Mesodermal cell (in vitro differentiated cells): Measurements from ENCODE around the gene TTC28.
A peak's percentile ranks its signal among the peaks of the same experiment; 100 is the strongest.

Experiments used
- H3K27ac ChIP-seq: 2 replicates; pipeline ENCODE4 v1.7.0; 2013; ENCODE audit warnings: mild to moderate bottlenecking, low read depth, low read length, moderate library complexity; ENCODE audit not compliant: severe bottlenecking
- H3K36me3 ChIP-seq: 2 replicates; pipeline ENCODE4 v1.7.1; 2013; ENCODE audit warnings: mild to moderate bottlenecking, low read length, moderate library complexity; ENCODE audit not compliant: control insufficient read depth, insufficient read depth
- H3K4me1 ChIP-seq: one replicate; pipeline ENCODE4 v1.7.1; 2013; ENCODE audit warnings: mild to moderate bottlenecking, low read length; ENCODE audit not compliant: insufficient read depth, control insufficient read depth, poor library complexity, severe bottlenecking
- H3K4me3 ChIP-seq: 2 replicates; pipeline ENCODE4 v1.7.0; 2013; ENCODE audit warnings: low read length, control low read depth, mild to moderate bottlenecking; ENCODE audit not compliant: insufficient read depth, poor library complexity, severe bottlenecking; ENCODE audit errors: extremely low read depth
- H3K9me3 ChIP-seq: 2 replicates; pipeline ENCODE4 v1.7.1; 2013; ENCODE audit warnings: mild to moderate bottlenecking, low read length, moderate library complexity; ENCODE audit not compliant: control insufficient read depth
- WGBS, 2 experiments: methylation state at CpG; one replicate each; pipeline ENCODE4 v1.1.5; 2013; ENCODE audit warnings: missing lambda C conversion rate in 2 of 2; ENCODE audit not compliant: insufficient coverage in 2 of 2; 5-methylcytosine and 5-hydroxymethylcytosine counted together

TTC28 gene

GRCh38 chr22:27994481-27995331 is 684.9 kb downstream of the TTC28 start:
- peaks cover 37% of the 10 kb centered on the region for H3K36me3 ChIP-seq
- no peak overlapping the region for H3K4me3 ChIP-seq
- no peaks in the 10 kb centered on the region for H3K9me3 ChIP-seq
- peak overlapping the region; percentile 10 for H3K27ac ChIP-seq
- H3K4me1 ChIP-seq, result peaks cover 19% of the 10 kb centered on the region
- 94 to 95% methylated on average over 13 of the region's 14 CpGs for WGBS, 2 experiments

- peaks cover 41% of the 10 kb centered on the region for H3K36me3 ChIP-seq
- 88 to 98% methylated on average over 6 to 8 of the region's 9 CpGs for WGBS, 2 experiments
Measured at GRCh38 chr22:27993774-27994350, 685.8 kb downstream of the TTC28 start.

GRCh38 chr22:27993201-27993635 is 686.4 kb downstream of the TTC28 start:
- H3K4me3 ChIP-seq, result no peak overlapping the region
- no peak overlapping the region for H3K27ac ChIP-seq
- no peaks in the 10 kb centered on the region for H3K9me3 ChIP-seq
- 95 to 96% methylated on average over 8 to 12 of the region's 12 CpGs for WGBS, 2 experiments
- H3K36me3 ChIP-seq, result peaks cover 37% of the 10 kb centered on the region
- peaks cover 19% of the 10 kb centered on the region for H3K4me1 ChIP-seq

More at GRCh38 chr22:27993774-27994350, 685.8 kb downstream of the TTC28 start:
- H3K27ac ChIP-seq, result no peak overlapping the region
- no peaks in the 10 kb centered on the region for H3K9me3 ChIP-seq
- H3K4me3 ChIP-seq, result no peak overlapping the region
- H3K4me1 ChIP-seq, result peaks cover 19% of the 10 kb centered on the region

GRCh38 chr22:27992294-27993165 is 687.1 kb downstream of the TTC28 start:
- H3K36me3 ChIP-seq, result peaks cover 31% of the 10 kb centered on the region
- WGBS, 2 experiments, result 89 to 90% methylated on average over 20 to 22 of the region's 23 CpGs
- H3K9me3 ChIP-seq, result no peaks in the 10 kb centered on the region
- peaks cover 24% of the 10 kb centered on the region for H3K4me1 ChIP-seq
- H3K27ac ChIP-seq, result no peak overlapping the region
- no peak overlapping the region for H3K4me3 ChIP-seq

GRCh38 chr22:27991586-27992293 is 687.9 kb downstream of the TTC28 start:
- Histone ChIP-seq H3K27ac (no peak overlapping the region), H3K36me3 (peaks cover 32% of the 10 kb centered on the region), H3K4me3 (no peak overlapping the region), H3K9me3 (no peaks in the 10 kb centered on the region), H3K4me1 (peaks cover 27% of the 10 kb centered on the region)
- 81 to 89% methylated on average over 7 of the region's 7 CpGs for WGBS, 2 experiments

- Histone ChIP-seq H3K4me1 (peaks cover 26% of the 10 kb centered on the region), H3K4me3 (no peak overlapping the region), H3K9me3 (no peaks in the 10 kb centered on the region), H3K27ac (no peak overlapping the region), H3K36me3 (peaks cover 40% of the 10 kb centered on the region)
- WGBS, 2 experiments, result 34 to 36% methylated on average over 10 to 12 of the region's 12 CpGs
Measured at GRCh38 chr22:27990879-27991278, 688.8 kb downstream of the TTC28 start.

GRCh38 chr22:27990451-27990840 is 689.2 kb downstream of the TTC28 start:
- 93 to 100% methylated on average over 1 to 12 of the region's 15 CpGs for WGBS, 2 experiments

GRCh38 chr22:27989758-27990450 is 689.7 kb downstream of the TTC28 start:
- Histone ChIP-seq H3K9me3 (no peaks in the 10 kb centered on the region), H3K36me3 (peaks cover 45% of the 10 kb centered on the region), H3K4me1 (peaks cover 22% of the 10 kb centered on the region), H3K27ac (no peak overlapping the region), H3K4me3 (no peak overlapping the region)
- 91 to 92% methylated on average over 10 of the region's 15 CpGs for WGBS, 2 experiments

More at GRCh38 chr22:27990451-27990840, 689.2 kb downstream of the TTC28 start:
- Histone ChIP-seq H3K27ac (no peak overlapping the region), H3K9me3 (no peaks in the 10 kb centered on the region), H3K4me3 (no peak overlapping the region), H3K36me3 (peaks cover 44% of the 10 kb centered on the region), H3K4me1 (peaks cover 26% of the 10 kb centered on the region)

GRCh38 chr22:27988704-27989103 is 690.9 kb downstream of the TTC28 start:
- no peak overlapping the region for H3K4me3 ChIP-seq
- WGBS, 2 experiments, result 95 to 100% methylated on average over 4 to 7 of the region's 7 CpGs
- H3K9me3 ChIP-seq, result no peaks in the 10 kb centered on the region
- H3K36me3 ChIP-seq, result peaks cover 51% of the 10 kb centered on the region
- H3K4me1 ChIP-seq, result peaks cover 17% of the 10 kb centered on the region
- H3K27ac ChIP-seq, result no peak overlapping the region
